Nucleus accumbens (tissue), 56 donors: ENCODE results near the gene PKP2.

Experiments used
- DNase-seq, 56 donors: peaks; one replicate each; lab custom pipeline; 2025; lab: John Stamatoyannopoulos, UW

The PKP2 gene

GRCh38 chr12:32765906-32766305 is 130.7 kb downstream of the PKP2 start:
- no peak for DNase-seq

- DNase-seq = no peak
Observed at GRCh38 chr12:32761716-32762115, 134.9 kb downstream of the PKP2 start.

- DNase-seq = no peak
Observed at GRCh38 chr12:32757157-32757556, 139.4 kb downstream of the PKP2 start.

- peak in 7 of 56 donors; percentile 7 to 47 (median 22) for DNase-seq
Observed at GRCh38 chr12:32756476-32757066, 140.0 kb downstream of the PKP2 start.

GRCh38 chr12:32755654-32756475 is 140.7 kb downstream of the PKP2 start, which contains the start of gene YARS2:
Gene YARS2, minus strand, starts transcription at chr12:32755897. Its CDS starts 23 bp downstream, at chr12:32755874.
- peak; percentile 57 to 97 (median 88) for DNase-seq

- DNase-seq = peak in 51 of 56 donors; percentile 21 to 80 (median 59)
Observed at GRCh38 chr12:32755051-32755653, 141.4 kb downstream of the PKP2 start.

- DNase-seq = no peak
Observed at GRCh38 chr12:32754111-32754510, 142.5 kb downstream of the PKP2 start.

- no peak for DNase-seq
Observed at GRCh38 chr12:32753605-32754004, 143.0 kb downstream of the PKP2 start.

- DNase-seq = no peak
Observed at GRCh38 chr12:32743264-32743663, 153.3 kb downstream of the PKP2 start.

- DNase-seq = no peak
Observed at GRCh38 chr12:32742133-32742532, 154.4 kb downstream of the PKP2 start.
